ENCODE results near the gene WIPF3.

DNA sequence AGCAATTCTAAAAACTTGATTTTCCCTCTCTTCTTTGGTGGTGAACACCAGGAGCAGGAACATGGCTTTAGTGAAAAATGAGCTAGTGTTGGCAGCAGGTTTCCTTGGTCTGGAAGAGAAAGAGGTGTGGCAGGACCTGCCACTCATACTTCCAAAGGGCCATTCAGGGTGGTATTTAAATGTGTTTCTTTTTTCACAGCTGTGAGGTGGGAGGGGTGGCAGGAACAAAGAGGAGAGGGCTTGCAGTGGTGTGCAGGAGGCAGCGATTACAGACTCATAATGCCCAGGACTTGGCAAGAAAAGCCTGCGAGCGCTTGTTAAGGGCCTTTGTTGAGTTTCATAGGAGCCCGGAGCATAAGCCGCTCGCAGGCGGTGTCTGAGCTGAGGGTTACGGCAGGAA is 36.8 kb downstream of the WIPF3 start:
- TF ChIP-seq CTCF (IDR thresholded peaks at IDR 0.05; ENCODE audit: low read depth, low read length, missing input control) (no peak), JUND (IDR thresholded peaks at IDR 0.05) (no peak), EGR1 (IDR thresholded peaks at IDR 0.05; ENCODE audit: low read depth in 2 of 2) (no peak), YY1 (IDR thresholded peaks at IDR 0.05) (no peak), RAD21 (IDR thresholded peaks at IDR 0.05) (no peak), ZBTB33 (IDR thresholded peaks at IDR 0.05) (no peak), TAF1 (conservative IDR thresholded peaks at IDR 0.05) (no peak), GABPA (IDR thresholded peaks at IDR 0.05 in 1 of 2, conservative IDR thresholded peaks at IDR 0.05 in 1 of 2) (no peak), HNF4A (conservative IDR thresholded peaks at IDR 0.05) (no peak), FOXA1 (IDR thresholded peaks at IDR 0.05) (no peak)
- TF ChIP-seq, protein P1, sequence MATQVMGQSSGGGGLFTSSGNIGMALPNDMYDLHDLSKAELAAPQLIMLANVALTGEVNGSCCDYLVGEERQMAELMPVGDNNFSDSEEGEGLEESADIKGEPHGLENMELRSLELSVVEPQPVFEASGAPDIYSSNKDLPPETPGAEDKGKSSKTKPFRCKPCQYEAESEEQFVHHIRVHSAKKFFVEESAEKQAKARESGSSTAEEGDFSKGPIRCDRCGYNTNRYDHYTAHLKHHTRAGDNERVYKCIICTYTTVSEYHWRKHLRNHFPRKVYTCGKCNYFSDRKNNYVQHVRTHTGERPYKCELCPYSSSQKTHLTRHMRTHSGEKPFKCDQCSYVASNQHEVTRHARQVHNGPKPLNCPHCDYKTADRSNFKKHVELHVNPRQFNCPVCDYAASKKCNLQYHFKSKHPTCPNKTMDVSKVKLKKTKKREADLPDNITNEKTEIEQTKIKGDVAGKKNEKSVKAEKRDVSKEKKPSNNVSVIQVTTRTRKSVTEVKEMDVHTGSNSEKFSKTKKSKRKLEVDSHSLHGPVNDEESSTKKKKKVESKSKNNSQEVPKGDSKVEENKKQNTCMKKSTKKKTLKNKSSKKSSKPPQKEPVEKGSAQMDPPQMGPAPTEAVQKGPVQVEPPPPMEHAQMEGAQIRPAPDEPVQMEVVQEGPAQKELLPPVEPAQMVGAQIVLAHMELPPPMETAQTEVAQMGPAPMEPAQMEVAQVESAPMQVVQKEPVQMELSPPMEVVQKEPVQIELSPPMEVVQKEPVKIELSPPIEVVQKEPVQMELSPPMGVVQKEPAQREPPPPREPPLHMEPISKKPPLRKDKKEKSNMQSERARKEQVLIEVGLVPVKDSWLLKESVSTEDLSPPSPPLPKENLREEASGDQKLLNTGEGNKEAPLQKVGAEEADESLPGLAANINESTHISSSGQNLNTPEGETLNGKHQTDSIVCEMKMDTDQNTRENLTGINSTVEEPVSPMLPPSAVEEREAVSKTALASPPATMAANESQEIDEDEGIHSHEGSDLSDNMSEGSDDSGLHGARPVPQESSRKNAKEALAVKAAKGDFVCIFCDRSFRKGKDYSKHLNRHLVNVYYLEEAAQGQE (IDR thresholded peaks at IDR 0.05), result no peak
- TF ChIP-seq, protein P2, sequence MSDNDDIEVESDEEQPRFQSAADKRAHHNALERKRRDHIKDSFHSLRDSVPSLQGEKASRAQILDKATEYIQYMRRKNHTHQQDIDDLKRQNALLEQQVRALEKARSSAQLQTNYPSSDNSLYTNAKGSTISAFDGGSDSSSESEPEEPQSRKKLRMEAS (IDR thresholded peaks at IDR 0.05), result no peak

Data from liver (tissue), 3 donors.